Thymus (tissue), 11 donors: ENCODE results near the gene NUBPL. TPM values are rescaled to one million over a fixed set of nuclear protein-coding genes. Genes with fewer than 3 reads are reported as not detected.

Experiments
- DNase-seq, 9 donors: peaks; one replicate each; pipeline ENCODE4 v3.0.0-alpha.2; 2013; ENCODE audit warnings: low spot score in 9 of 9, low read depth in 6 of 9, missing footprints in 1 of 9
- H3K27ac ChIP-seq, 2 donors: one replicate each; pipeline ENCODE4 v1.5.1; 2013; ENCODE audit warnings: control low read depth in 1 of 2, low read depth in 1 of 2, low read length in 1 of 2, mild to moderate bottlenecking in 1 of 2, moderate library complexity in 1 of 2
- H3K27me3 ChIP-seq, 2 donors: one replicate each; pipeline ENCODE4 v1.5.1; 2013; ENCODE audit warnings: low read length in 1 of 2; ENCODE audit not compliant: control insufficient read depth in 2 of 2, insufficient read depth in 1 of 2
- H3K36me3 ChIP-seq, 2 donors: one replicate each; pipeline ENCODE4 v1.5.1; 2013; ENCODE audit warnings: low read length in 1 of 2, mild to moderate bottlenecking in 1 of 2, moderate library complexity in 1 of 2; ENCODE audit not compliant: control insufficient read depth in 2 of 2, insufficient read depth in 2 of 2
- H3K4me1 ChIP-seq, 2 donors: one replicate each; pipeline ENCODE4 v1.5.1; 2013; ENCODE audit warnings: low read length in 2 of 2; ENCODE audit not compliant: control insufficient read depth in 2 of 2, insufficient read depth in 2 of 2
- H3K4me3 ChIP-seq, 2 donors: one replicate each; pipeline ENCODE4 v1.5.1; 2013; ENCODE audit warnings: low read length in 2 of 2, control low read depth in 1 of 2, mild to moderate bottlenecking in 1 of 2
- H3K9me3 ChIP-seq, 2 donors: one replicate each; pipeline ENCODE4 v1.5.1; 2013; ENCODE audit warnings: low read length in 1 of 2, mild to moderate bottlenecking in 1 of 2; ENCODE audit not compliant: control insufficient read depth in 2 of 2, insufficient read depth in 1 of 2
- WGBS: extraction: QIAGEN DNeasy Blood & Tissue Kit; methylation state at CpG from one replicate; pipeline ENCODE4 v1.1.7; 2013; 5-methylcytosine and 5-hydroxymethylcytosine counted together
- polyA plus RNA-seq: library from polyadenylated mRNA; stranded (reverse); fragments of 200-250 nt; gene quantifications from one replicate; pipeline ENCODE4 v1.2.3, GENCODE V29; 2013
- total RNA-seq: library from RNA; stranded (reverse); fragments of 120-200 nt; gene quantifications from one replicate; pipeline ENCODE4 v1.2.4, GENCODE V29; 2013
- donor health status: healthy.

The NUBPL gene
- total and polyA plus RNA-seq, 2 donors, result 7.4 to 14.2 TPM

- H3K27me3 ChIP-seq, result no peaks in the 10 kb centered on the region
- no peaks in the 10 kb centered on the region for H3K9me3 ChIP-seq
- no peaks in the 10 kb centered on the region for H3K4me1 ChIP-seq
- H3K27ac ChIP-seq, result no peak overlapping the region
- H3K4me3 ChIP-seq, result no peak overlapping the region
- H3K36me3 ChIP-seq, result no peaks in the 10 kb centered on the region
- 75% methylated on average over 5 of the region's 5 CpGs for WGBS
- no peak for DNase-seq
Measured at GRCh38 chr14:31543969-31544799, 17.0 kb upstream of the NUBPL start.

DNA sequence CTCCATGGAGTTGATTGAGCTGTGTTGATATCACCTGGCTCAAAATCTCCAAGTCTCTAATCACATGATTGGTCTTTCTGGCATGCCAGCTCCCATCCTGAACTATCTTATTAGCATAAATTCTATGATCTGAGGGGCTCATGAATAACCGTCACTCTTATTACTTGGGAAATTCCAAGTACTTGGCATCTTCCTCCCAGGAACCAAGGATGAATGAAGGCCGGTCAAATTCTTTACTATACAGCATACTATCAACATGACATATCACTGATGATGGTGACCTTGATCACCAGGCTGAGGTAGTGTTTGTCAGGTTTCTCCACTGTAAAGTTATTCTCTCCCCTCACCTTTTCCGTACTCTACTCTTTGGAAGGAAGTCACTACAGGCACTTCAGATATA lies 16.4 kb upstream of the NUBPL start:
- Histone ChIP-seq H3K27me3 (no peaks in the 10 kb centered on the region), H3K4me1 (no peaks in the 10 kb centered on the region)
- 95% methylated on average over 3 of the region's 3 CpGs for WGBS

DNA sequence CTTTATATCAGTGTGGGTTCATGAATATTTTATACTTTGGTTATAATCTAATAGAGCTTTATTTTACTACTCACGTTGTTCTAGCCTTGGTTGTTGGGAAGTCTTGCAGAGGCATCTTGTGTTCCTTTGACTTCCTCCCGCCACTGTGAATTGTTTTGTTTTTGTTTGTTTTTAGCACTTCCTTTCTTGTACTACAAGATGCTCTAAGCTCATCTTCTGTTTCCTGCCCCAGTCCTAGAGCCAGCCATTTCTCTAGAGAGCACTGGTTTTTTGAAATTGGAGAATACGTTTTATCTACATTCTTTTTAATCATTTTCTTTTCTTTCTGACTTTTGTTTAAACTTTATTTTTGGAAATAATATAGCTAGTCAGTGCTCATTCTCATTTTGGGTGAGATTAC lies 15.9 kb upstream of the NUBPL start:
- H3K4me3 ChIP-seq, result no peak overlapping the region
- no peaks in the 10 kb centered on the region for H3K4me1 ChIP-seq
- no peaks in the 10 kb centered on the region for H3K27me3 ChIP-seq
- no peaks in the 10 kb centered on the region for H3K36me3 ChIP-seq
- H3K27ac ChIP-seq, result no peak overlapping the region
- no peak for DNase-seq
- WGBS, result 70% methylated on average over 3 of the region's 3 CpGs
- H3K9me3 ChIP-seq, result no peaks in the 10 kb centered on the region

More for the DNA sequence above, 16.4 kb upstream of the NUBPL start:
- H3K36me3 ChIP-seq, result no peaks in the 10 kb centered on the region
- DNase-seq, result no peak
- H3K9me3 ChIP-seq, result no peaks in the 10 kb centered on the region
- no peak overlapping the region for H3K4me3 ChIP-seq
- no peak overlapping the region for H3K27ac ChIP-seq

- Histone ChIP-seq H3K4me3 (no peak overlapping the region), H3K4me1 (no peaks in the 10 kb centered on the region), H3K27ac (no peak overlapping the region), H3K9me3 (no peaks in the 10 kb centered on the region), H3K27me3 (no peaks in the 10 kb centered on the region), H3K36me3 (no peaks in the 10 kb centered on the region)
- WGBS, result 85% methylated on average over 2 of the region's 2 CpGs
- DNase-seq, result no peak
Measured at GRCh38 chr14:31549817-31550216, 11.4 kb upstream of the NUBPL start.

- 90% methylated on average over 2 of the region's 2 CpGs for WGBS
Measured at GRCh38 chr14:31550589-31550988, 10.6 kb upstream of the NUBPL start.

GRCh38 chr14:31556191-31556590 lies 5.0 kb upstream of the NUBPL start:
- Histone ChIP-seq H3K36me3 (no peaks in the 10 kb centered on the region), H3K9me3 (no peaks in the 10 kb centered on the region), H3K27ac (no peak overlapping the region), H3K4me1 (peaks cover 0 to 2% of the 10 kb centered on the region in 2 donors), H3K27me3 (no peaks in the 10 kb centered on the region), H3K4me3 (no peak overlapping the region)
- WGBS, result 81% methylated on average over 2 of the region's 2 CpGs
- no peak for DNase-seq

More at GRCh38 chr14:31550589-31550988, 10.6 kb upstream of the NUBPL start:
- no peak overlapping the region for H3K27ac ChIP-seq
- H3K36me3 ChIP-seq, result no peaks in the 10 kb centered on the region
- no peaks in the 10 kb centered on the region for H3K27me3 ChIP-seq
- H3K9me3 ChIP-seq, result no peaks in the 10 kb centered on the region
- no peak for DNase-seq
- no peaks in the 10 kb centered on the region for H3K4me1 ChIP-seq
- H3K4me3 ChIP-seq, result no peak overlapping the region

DNA sequence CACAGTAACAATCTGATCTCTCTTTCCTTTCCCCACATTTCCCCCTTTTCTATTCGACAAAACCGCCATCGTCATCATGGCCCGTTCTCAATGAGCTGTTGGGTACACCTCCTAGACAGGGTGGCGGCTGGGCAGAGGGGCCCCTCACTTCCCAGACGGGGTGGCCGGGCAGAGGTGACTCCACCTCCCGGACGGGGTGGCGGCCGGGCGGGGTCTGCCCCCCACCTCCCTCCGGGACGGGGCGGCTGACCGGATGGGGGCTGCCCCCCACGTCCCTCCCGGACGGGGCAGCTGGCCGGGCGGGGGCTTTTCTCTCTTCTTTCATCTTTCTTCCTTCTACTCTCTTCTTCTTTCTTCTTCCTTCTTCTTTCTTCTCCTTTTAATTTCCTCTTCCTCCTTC lies 1.3 kb upstream of the NUBPL start:
- no peak for DNase-seq
- Histone ChIP-seq H3K36me3 (no peaks in the 10 kb centered on the region), H3K27ac (no peak overlapping the region), H3K9me3 (no peaks in the 10 kb centered on the region), H3K4me1 (peaks cover 2 to 5% of the 10 kb centered on the region in 2 donors), H3K4me3 (no peak overlapping the region), H3K27me3 (no peaks in the 10 kb centered on the region)
- 98% methylated on average over 21 of the region's 21 CpGs for WGBS

GRCh38 chr14:31560759-31561154 lies 447 bp upstream of the NUBPL start:
- 56% methylated on average over 7 of the region's 7 CpGs for WGBS
- peaks cover 2 to 5% of the 10 kb centered on the region in 2 donors for H3K4me1 ChIP-seq
- DNase-seq, result peak in 2 of 9 donors; percentile 5 to 6
- H3K27me3 ChIP-seq, result no peaks in the 10 kb centered on the region
- H3K9me3 ChIP-seq, result no peaks in the 10 kb centered on the region
- no peaks in the 10 kb centered on the region for H3K36me3 ChIP-seq
- H3K27ac ChIP-seq, result peak overlapping the region in 1 of 2 donors; percentile 90
- peak overlapping the region; percentile 78 to 92 for H3K4me3 ChIP-seq

DNA sequence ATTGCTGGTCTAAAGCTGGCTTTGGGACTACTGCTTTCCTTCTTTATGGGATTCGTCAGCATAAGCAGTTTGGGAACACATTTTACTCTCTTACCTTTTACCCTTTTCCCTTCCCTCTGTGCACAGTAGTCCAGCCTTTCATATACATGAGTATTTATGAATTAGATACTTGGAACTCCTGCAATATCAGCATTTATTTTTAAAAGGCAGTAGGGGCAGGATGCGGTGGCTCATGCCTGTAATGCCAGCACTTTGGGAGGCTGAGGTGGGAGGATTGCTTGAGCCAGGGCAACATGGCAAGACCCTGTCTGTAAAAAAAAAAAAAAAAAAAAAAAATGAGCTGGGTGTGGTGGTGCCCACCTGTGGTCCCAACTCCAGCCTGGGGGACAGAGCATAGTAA lies 3.0 kb downstream of the NUBPL start:
- 98% methylated on average over 2 of the region's 2 CpGs for WGBS
- no peaks in the 10 kb centered on the region for H3K27me3 ChIP-seq
- H3K36me3 ChIP-seq, result no peaks in the 10 kb centered on the region
- DNase-seq, result no peak
- H3K9me3 ChIP-seq, result no peaks in the 10 kb centered on the region
- no peak overlapping the region for H3K27ac ChIP-seq
- no peak overlapping the region for H3K4me3 ChIP-seq
- H3K4me1 ChIP-seq, result peaks cover 2 to 5% of the 10 kb centered on the region in 2 donors
